H9 (cell line): Measurements from ENCODE around the gene RNF220. TPM values are rescaled to one million over a fixed set of nuclear protein-coding genes. Genes with fewer than 3 reads are reported as not detected.

Experiments used
- DNase-seq: peaks from one replicate; pipeline ENCODE4 v3.0.0-alpha.2; 2017
- H2AFZ ChIP-seq: one replicate; pipeline ENCODE4 v1.6.1; 2013; ENCODE audit warnings: mild to moderate bottlenecking, low read length, control low read depth, moderate library complexity
- H2AK5ac ChIP-seq: 2 replicates; pipeline ENCODE4 v1.6.1; 2013; ENCODE audit warnings: low read length, control low read depth, mixed read lengths; ENCODE audit not compliant: insufficient read length
- H2BK120ac ChIP-seq: one replicate; pipeline ENCODE4 v1.6.1; 2013; ENCODE audit warnings: low read depth, mild to moderate bottlenecking, low read length, control low read depth, inconsistent platforms; ENCODE audit not compliant: poor library complexity, severe bottlenecking
- H2BK12ac ChIP-seq: 2 replicates; pipeline ENCODE4 v1.6.1; 2013; ENCODE audit warnings: low read length, control low read depth, mixed read lengths, low read depth; ENCODE audit not compliant: insufficient read length
- H2BK15ac ChIP-seq: 2 replicates; pipeline ENCODE4 v1.6.1; 2013; ENCODE audit warnings: low read depth, low read length, control low read depth
- H2BK20ac ChIP-seq: one replicate; pipeline ENCODE4 v1.6.1; 2013; ENCODE audit warnings: low read depth, mild to moderate bottlenecking, low read length, control low read depth, inconsistent platforms; ENCODE audit not compliant: poor library complexity, severe bottlenecking
- H2BK5ac ChIP-seq: 2 replicates; pipeline ENCODE4 v1.6.1; 2013; ENCODE audit warnings: low read length, control low read depth, mixed read lengths; ENCODE audit not compliant: insufficient read length
- H3K14ac ChIP-seq: 2 replicates; pipeline ENCODE4 v1.6.1; 2013; ENCODE audit warnings: low read length, control low read depth; ENCODE audit not compliant: insufficient read depth
- H3K18ac ChIP-seq: 2 replicates; pipeline ENCODE4 v1.6.1; 2013; ENCODE audit warnings: low read depth, mild to moderate bottlenecking, mixed read lengths, low read length, control low read depth; ENCODE audit not compliant: insufficient read length
- H3K23ac ChIP-seq: 2 replicates; pipeline ENCODE4 v1.6.1; 2013; ENCODE audit warnings: low read length, control low read depth, mixed read lengths, low read depth; ENCODE audit not compliant: insufficient read length
- H3K23me2 ChIP-seq: 2 replicates; pipeline ENCODE4 v1.6.1; 2013; ENCODE audit warnings: low read depth, mild to moderate bottlenecking, mixed read lengths, low read length, control low read depth; ENCODE audit not compliant: insufficient read length, poor library complexity, severe bottlenecking
- H3K27ac ChIP-seq: 2 replicates; pipeline ENCODE4 v1.5.1; 2013; ENCODE audit warnings: low read length, control low read depth, mixed read lengths, low read depth; ENCODE audit not compliant: insufficient read length
- H3K27me3 ChIP-seq: 2 replicates; pipeline ENCODE4 v1.6.1; 2013; ENCODE audit warnings: low read length, control low read depth, inconsistent platforms; ENCODE audit not compliant: insufficient read depth
- H3K4ac ChIP-seq: 2 replicates; pipeline ENCODE4 v1.6.1; 2013; ENCODE audit warnings: low read depth, mild to moderate bottlenecking, control low read depth, inconsistent platforms, low read length, moderate library complexity
- H3K4me1 ChIP-seq: 2 replicates; pipeline ENCODE4 v1.6.1; 2013; ENCODE audit warnings: low read length, control low read depth, inconsistent platforms; ENCODE audit not compliant: insufficient read depth
- H3K4me2 ChIP-seq: 2 replicates; pipeline ENCODE4 v1.6.1; 2013; ENCODE audit warnings: low read length, control low read depth, mixed read lengths; ENCODE audit not compliant: insufficient read length, insufficient read depth
- H3K56ac ChIP-seq: 2 replicates; pipeline ENCODE4 v1.6.1; 2013; ENCODE audit warnings: low read depth, mild to moderate bottlenecking, mixed read lengths, low read length, control low read depth; ENCODE audit not compliant: insufficient read length
- H3K79me1 ChIP-seq: 2 replicates; pipeline ENCODE4 v1.6.1; 2013; ENCODE audit warnings: low read depth, mild to moderate bottlenecking, moderate library complexity, low read length, control low read depth, inconsistent platforms; ENCODE audit not compliant: insufficient read depth, poor library complexity, severe bottlenecking
- H3K79me2 ChIP-seq: 2 replicates; pipeline ENCODE4 v1.6.1; 2013; ENCODE audit warnings: low read length, control low read depth, inconsistent platforms; ENCODE audit not compliant: insufficient read depth
- H3K9ac ChIP-seq: 2 replicates; pipeline ENCODE4 v1.6.1; 2013; ENCODE audit warnings: low read length, control low read depth, mixed read lengths; ENCODE audit not compliant: insufficient read length; ENCODE audit errors: extremely low read depth
- H3K9me3 ChIP-seq: one replicate; pipeline ENCODE4 v1.6.1; 2013; ENCODE audit warnings: low read depth, low read length, inconsistent platforms; ENCODE audit not compliant: control insufficient read depth
- H3T11ph ChIP-seq: one replicate; pipeline ENCODE4 v1.6.1; 2013; ENCODE audit warnings: mild to moderate bottlenecking, low read length, control low read depth, inconsistent platforms
- H4K20me1 ChIP-seq: one replicate; pipeline ENCODE4 v1.6.1; 2013; ENCODE audit not compliant: control insufficient read depth, insufficient read length, insufficient read depth
- H4K5ac ChIP-seq: 2 replicates; pipeline ENCODE4 v1.6.1; 2013; ENCODE audit warnings: low read depth, mild to moderate bottlenecking, mixed read lengths, low read length, control low read depth; ENCODE audit not compliant: insufficient read length
- H4K8ac ChIP-seq: replicated peaks from 2 replicates; pipeline ENCODE4 v1.6.1; 2013; ENCODE audit warnings: low read length, control low read depth, mixed read lengths, low read depth; ENCODE audit not compliant: insufficient read length
- H4K91ac ChIP-seq: 2 replicates; pipeline ENCODE4 v1.6.1; 2013; ENCODE audit warnings: low read depth, mild to moderate bottlenecking, moderate library complexity, mixed read lengths, low read length, control low read depth; ENCODE audit not compliant: insufficient read length
- H3K27ac Mint-ChIP-seq, 3 experiments: 2 replicates in 2 of 3; 3 replicates in 1 of 3; pipeline ENCODE4 v1.8.0; 2020 to 2021; ENCODE audit warnings: mixed read lengths in 3 of 3, mild to moderate bottlenecking in 1 of 3, moderate library complexity in 1 of 3
- H3K27me3 Mint-ChIP-seq: 2 replicates; pipeline ENCODE4 v1.8.0; 2021; ENCODE audit warnings: low read depth, mild to moderate bottlenecking, moderate library complexity, mixed read lengths
- H3K36me3 Mint-ChIP-seq, 3 experiments: 2 replicates in 2 of 3; 3 replicates in 1 of 3; pipeline ENCODE4 v1.8.0; 2020 to 2021; ENCODE audit warnings: low read depth in 3 of 3, mixed read lengths in 3 of 3; ENCODE audit not compliant: insufficient read depth in 1 of 3
- H3K4me1 Mint-ChIP-seq, 2 experiments: 2 replicates each; pipeline ENCODE4 v1.8.0; 2020; ENCODE audit warnings: mixed read lengths in 2 of 2
- H3K4me3 Mint-ChIP-seq, 2 experiments: 2 replicates in 1 of 2; 3 replicates in 1 of 2; pipeline ENCODE4 v1.8.0; 2020 to 2021; ENCODE audit warnings: mild to moderate bottlenecking in 2 of 2, mixed read lengths in 2 of 2, moderate library complexity in 1 of 2
- H3K9me3 Mint-ChIP-seq, 2 experiments: 2 replicates in 1 of 2; 3 replicates in 1 of 2; pipeline ENCODE4 v1.8.0; 2020; ENCODE audit warnings: mild to moderate bottlenecking in 2 of 2, mixed read lengths in 2 of 2, moderate library complexity in 1 of 2
- CTCF ChIP-seq: fragments of 200-600 bp; sonication (generic); conservative IDR thresholded peaks from 3 replicates; pipeline ENCODE4 v1.8.0; 2021; ENCODE audit warnings: antibody characterized with exemption, mild to moderate bottlenecking
- WGBS: extraction: QIAGEN DNeasy Blood & Tissue Kit; methylation state at CpG from one replicate; pipeline ENCODE4 v1.1.7; 2013; ENCODE audit warnings: missing lambda C conversion rate, low lambda C conversion rate, mixed read lengths; ENCODE audit not compliant: insufficient read length; ENCODE audit errors: extremely low coverage; 5-methylcytosine and 5-hydroxymethylcytosine counted together
- total RNA-seq: library from RNA; stranded (reverse); gene quantifications from 2 replicates; pipeline ENCODE4 v1.2.1, GENCODE V29; 2021

The RNF220 gene
- total RNA-seq, 1 experiment from 2014 or later, result 109 TPM

- H3K4me3 Mint-ChIP-seq, result no peak overlapping the region
- Histone ChIP-seq H4K20me1 (no peaks in the 10 kb centered on the region), H2BK20ac (no peak overlapping the region), H3K9ac (no peak overlapping the region), H4K91ac (no peak overlapping the region), H2BK15ac (no peak overlapping the region), H2BK5ac (no peak overlapping the region), H2AK5ac (no peak overlapping the region), H3K23ac (no peak overlapping the region), H2AFZ (no peak overlapping the region), H3K18ac (no peak overlapping the region), H4K8ac (no peak overlapping the region), H3K27ac (no peak overlapping the region), H3K9me3 (no peaks in the 10 kb centered on the region), H3K79me2 (0 out of 2 replicates have a peak, but pooled peaks cover 2% of the 10 kb centered on the region), H3K56ac (no peak overlapping the region), H4K5ac (no peak overlapping the region), H3K4ac (no peak overlapping the region), H3K14ac (peak overlapping the region; percentile 52), H3T11ph (no peak overlapping the region), H3K23me2 (no peaks in the 10 kb centered on the region), H3K4me2 (no peak overlapping the region), H2BK12ac (no peak overlapping the region), H2BK120ac (no peak overlapping the region), H3K27me3 (0 out of 2 replicates have a peak, but pooled peaks cover 2% of the 10 kb centered on the region), H3K79me1 (no peaks in the 10 kb centered on the region), H3K4me1 (peaks cover 15% of the 10 kb centered on the region)
- H3K27ac Mint-ChIP-seq, result no peak overlapping the region
- WGBS, result no CpG with 5 or more reads among the region's 9 CpGs
- no peaks in the 10 kb centered on the region; a peak in 1 of 7 replicates for H3K36me3 Mint-ChIP-seq
- no peaks in the 10 kb centered on the region for H3K9me3 Mint-ChIP-seq
- TF ChIP-seq CTCF, result no peak
- H3K4me1 Mint-ChIP-seq, result peaks cover 47 to 63% of the 10 kb centered on the region in 2 experiments
- peaks cover 62% of the 10 kb centered on the region for H3K27me3 Mint-ChIP-seq
- no peak for DNase-seq
Measured at GRCh38 chr1:44424747-44425146, 19.7 kb downstream of the RNF220 start.
